Stimulated activated CD4-positive, alpha-beta T cell treated with anti-CD3 and anti-CD28 coated beads, Interleukin-15, amount 100 ng/mL, for 1 hour (primary cell): Measurements from ENCODE around the gene CNTNAP1.

Source experiments
- DNase-seq, 2 donors: peaks; one replicate each; pipeline ENCODE4 v3.0.0-alpha.2; 2020; ENCODE audit warnings: low read depth in 1 of 2, low spot score in 1 of 2

CNTNAP1 gene

DNA sequence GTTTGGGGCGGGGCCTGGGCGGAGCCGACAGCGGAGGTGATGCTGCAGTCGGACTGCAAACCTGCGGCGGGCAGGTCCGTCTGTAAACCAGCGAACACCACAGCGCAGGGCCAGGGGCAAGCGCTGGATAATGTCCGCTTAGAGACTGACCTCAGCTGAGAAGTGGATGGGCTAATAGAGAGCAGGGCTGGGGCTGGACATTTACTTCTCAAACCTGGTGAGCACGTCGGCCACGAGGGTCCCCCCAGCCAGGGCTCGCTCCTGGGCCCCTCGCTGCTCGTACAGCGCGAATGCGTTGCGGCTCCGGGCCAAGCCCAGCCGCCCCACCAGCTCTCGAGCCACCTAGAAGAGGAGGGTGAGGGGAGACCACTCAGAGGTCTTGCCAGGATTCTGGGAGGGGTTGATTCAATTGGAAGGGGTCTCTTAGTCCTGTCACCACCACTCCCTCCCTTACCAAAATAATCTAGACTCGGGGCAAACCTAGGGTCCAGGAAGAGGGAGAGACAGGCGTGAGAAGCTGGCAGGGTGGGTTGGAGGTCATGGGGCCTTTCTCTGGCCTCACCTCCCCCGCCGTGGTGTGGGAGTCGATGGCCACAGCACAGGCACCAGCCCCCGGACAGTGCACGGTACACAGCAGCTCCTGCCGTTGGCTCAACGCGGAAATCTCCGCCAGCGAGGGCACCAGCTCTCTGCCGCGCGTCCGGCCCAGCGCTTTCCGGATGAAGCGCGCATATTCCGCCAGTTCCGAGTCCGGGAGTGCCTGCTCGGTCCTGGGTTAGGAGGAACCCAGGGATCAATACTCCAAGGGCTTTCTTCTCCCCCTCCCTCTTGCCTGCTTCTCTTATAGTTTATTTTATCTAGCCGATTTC lies 11.3 kb upstream of the CNTNAP1 start:
- no peak for DNase-seq

DNA sequence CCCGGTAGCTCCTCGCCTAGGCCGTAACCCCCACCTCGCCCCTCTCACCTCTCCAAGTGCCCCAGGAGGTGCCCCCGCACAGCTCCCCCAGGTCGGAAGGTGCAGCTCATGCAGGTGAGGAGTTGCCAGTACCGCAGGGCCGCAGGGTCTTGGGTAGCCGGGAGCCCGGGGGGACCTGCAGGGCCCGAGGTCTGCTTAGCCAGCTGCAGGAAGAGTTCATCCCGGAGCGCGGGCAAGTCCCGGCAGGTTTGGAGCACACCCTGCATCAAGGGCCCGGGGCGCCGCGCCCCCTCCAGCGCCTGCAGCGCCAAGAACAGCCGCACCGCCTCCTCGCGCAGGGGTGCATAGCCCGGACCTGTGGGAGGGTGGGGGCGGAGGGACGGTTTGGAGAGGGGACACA lies 10.3 kb upstream of the CNTNAP1 start:
- no peak for DNase-seq

DNA sequence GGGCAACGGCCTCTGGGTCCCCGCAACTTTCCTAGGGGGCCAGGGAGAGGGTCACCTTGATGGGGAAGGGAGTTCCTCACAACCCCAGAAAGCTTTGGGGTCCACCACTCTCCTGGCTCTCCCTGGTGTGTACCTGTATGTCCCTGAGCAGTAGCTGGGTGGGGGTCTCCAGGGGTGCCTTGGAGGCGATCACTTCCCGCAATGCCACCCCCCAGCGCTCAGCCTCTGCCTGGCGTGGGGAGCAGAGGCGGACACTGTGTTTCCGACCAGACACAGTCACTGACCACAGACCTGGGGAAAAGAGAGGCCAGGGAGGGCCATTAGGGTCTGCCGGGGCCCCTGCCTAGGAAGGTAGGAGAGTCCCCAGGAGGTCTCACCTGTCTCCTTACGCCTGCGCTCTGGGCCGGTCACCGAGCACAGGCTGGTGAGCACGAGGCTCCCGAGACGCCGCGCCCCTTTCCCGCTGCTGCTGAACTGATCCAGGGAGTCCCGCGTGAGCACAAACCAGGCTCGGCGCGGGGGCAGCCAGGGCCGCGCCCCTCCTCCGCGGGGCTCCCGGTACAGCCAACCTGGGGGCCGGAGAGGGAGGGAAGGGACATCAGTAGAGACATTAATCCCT lies 9.0 kb upstream of the CNTNAP1 start:
- no peak for DNase-seq

DNA sequence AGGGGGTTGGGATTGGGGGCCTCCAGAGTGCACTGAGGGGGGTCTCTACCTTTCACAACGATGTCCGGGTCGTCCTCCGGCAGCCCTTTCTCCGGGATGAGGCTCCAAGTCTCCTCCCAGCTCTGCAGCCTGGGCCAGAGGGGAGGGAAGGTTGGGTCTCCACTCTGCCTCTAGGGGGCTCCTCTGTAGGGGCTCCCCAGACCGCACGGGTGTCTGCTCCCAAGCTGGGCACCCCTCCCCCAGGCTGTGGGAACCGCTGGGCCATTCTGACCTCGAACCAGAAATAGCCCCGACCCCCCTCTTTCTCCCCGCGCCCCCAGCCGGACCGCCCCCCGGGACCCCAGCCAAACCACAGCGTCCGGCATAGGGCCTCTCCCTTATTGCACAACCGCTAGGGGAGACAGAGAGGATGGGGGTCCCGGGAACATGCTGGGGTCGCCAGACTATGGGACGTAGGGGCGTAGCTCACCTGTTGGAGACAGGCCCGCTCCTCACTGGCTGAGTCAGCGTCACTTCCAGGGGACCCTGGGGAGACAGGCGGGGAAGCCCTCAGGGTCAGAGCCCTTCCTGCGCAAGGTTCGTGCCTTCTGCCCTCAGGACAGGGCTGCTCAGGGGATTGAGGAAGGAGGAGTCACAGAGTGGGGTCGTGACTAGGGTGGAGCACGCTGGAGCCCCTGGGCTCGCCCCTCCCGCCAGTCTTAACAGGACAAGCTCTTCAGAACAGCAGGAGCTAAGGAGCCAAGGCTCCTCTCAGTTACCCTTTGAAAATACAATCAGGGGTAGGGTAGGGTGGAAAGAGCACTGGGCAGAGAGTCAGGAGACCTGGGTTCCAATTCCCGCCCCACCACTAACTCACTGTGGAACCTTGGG lies 8.2 kb upstream of the CNTNAP1 start:
- DNase-seq, result no peak

- DNase-seq, result no peak
These were observed 7.5 kb upstream of the CNTNAP1 start for GRCh38 chr17:42674755-42675347.

DNA sequence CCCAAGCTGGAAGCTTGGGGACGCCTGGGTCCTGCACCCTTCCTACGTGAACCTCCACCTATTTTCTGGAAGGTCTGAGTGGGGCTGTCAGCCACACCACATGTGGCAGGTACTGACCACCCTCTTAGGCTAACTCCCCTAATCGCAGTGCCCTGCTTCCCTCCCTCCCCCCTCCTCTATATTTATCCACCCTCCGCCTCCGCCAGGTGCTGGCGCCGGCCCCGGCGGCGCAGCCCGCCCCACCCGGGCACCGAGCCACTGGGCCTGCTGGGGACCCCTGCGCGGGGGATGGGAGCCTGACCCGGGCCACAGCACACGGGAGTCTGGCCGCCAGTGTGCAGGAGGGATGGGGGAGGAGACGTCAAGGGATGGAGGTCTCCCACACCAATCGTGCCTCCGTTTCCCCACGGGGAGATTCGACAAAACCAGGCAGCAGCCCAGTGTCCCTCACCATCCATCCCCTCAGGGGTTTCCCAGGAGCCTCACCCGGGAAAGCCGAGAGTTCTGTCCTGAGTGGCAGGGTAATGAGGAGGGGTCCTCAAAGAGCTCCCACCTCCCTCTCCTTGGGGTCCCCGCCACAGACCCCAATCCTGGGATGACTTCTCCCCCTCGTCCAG lies 6.9 kb upstream of the CNTNAP1 start:
- no peak for DNase-seq

GRCh38 chr17:42675965-42676423 lies 6.3 kb upstream of the CNTNAP1 start:
- DNase-seq, result no peak

DNA sequence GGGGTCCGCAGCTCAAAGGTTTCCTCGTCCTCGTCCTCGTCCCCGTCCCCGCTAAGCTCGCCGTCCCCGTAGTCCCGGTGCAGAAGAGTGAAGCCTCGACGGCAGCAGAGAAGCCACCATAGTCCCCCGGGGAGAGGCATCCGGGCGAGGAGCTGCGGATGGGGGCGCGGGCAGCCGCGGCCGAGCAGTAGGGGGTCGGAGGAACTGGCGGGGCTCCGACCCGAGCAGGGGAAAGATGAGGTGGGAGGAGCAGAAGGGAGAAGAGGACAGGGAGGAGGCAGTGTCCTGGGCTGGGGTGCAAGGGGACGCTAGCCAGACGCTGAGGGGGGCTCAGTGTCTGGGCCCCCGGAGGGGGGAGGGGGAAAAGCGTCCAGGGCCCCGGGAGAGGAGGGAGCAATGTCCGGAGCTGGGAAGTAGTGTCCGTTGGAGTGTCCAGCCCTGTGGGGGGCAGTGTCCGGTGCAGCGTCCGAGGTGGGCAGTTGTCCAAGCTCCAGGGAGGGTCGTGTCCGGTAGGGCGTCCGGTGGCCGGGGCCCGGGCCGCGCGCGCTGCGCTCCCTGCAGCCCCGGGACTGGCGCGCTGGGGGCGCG lies 5.8 kb upstream of the CNTNAP1 start, which contains the start of gene PLEKHH3:
PLEKHH3 (minus strand) TSS at position 571 of the 588 bp plus-strand sequence; CDS start at position 140, 431 bp downstream.
- no peak for DNase-seq

DNA sequence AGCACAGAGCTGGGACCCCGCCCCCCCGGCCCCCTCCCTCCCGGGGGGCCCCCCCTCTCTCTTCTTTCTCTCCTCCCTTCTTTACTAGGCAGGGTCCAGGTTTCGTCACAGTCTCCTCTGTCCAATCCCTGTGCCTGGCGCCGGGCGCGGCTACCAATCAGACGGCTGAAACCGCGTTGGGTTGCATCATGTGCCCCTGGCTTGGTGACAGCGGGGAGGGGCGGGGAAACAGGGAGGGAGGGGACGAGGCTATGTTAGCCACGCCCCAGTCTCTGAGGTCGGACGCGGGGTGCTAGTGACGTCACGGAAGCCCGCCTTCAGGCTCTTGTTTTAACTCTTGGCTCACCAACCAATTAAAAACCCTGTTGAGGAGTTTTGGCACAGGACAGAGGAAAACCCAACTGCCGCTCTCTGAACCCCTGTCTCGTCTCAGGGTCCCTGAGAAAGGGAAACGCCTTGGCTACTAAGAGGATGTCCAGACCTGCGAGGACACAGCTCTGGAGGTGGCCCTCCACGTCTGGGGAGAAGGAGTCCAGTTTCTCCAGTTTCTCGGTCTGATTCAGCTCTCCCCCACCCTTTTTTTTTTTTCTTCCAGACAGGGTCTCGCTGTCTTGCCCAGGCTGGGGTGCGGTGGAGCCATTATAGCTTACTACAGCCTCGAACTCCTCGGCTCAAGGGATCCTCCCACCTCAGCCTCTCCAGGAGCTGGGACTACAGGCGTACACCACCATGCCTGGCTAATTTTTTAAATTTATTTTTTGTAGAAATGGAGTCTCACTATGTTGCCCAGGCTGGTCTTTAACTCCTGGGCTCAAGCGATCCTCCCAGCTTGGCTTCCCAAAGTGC lies 5.1 kb upstream of the CNTNAP1 start:
- DNase-seq, result peak; percentile 91 to 96

GRCh38 chr17:42677921-42678781 lies 4.2 kb upstream of the CNTNAP1 start:
- DNase-seq, result peak; percentile 48 to 71

GRCh38 chr17:42678951-42679491 lies 3.3 kb upstream of the CNTNAP1 start:
- DNase-seq, result no peak

DNA sequence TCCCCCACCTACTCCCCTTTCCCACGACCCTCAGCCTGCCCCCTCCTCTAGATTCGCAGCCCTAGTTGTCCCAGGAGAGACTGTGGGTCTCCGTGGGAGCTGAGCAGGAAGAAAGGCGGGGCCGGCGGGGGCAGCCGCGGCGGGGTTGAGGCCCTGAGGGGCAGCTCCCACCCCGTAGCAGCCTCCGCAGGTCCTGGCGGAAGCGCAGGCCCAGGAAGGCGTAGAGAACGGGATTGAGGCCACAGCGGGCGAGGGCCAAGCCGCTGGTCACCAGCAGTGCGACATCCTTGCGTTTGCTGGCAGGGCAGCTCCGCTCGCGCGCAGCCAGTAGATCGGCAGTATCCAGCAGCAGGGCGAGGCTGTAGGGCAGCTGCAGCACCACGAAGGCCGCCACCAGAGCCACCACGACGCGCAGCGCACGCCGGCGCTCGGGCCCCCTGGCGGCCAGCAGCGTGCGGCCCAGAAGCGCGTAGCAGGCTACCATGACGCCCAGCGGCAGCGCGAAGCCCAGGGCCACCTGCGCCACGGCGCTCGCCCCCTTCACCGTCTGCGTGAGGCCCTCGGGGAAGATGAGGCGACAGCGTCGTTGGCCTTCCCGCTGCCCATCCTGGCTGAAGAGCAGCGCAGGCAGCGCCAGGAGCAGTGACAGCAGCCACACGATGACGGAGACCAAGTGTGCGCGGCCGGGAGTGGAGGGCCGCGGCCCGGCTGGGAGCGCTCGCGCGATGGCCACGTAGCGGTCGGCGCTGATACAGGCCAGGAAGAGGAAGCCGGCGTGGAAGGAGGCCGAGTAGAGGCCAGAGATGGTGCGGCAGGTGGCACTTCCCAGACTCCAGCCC lies 2.6 kb upstream of the CNTNAP1 start:
- peak; percentile 61 to 65 for DNase-seq

DNA sequence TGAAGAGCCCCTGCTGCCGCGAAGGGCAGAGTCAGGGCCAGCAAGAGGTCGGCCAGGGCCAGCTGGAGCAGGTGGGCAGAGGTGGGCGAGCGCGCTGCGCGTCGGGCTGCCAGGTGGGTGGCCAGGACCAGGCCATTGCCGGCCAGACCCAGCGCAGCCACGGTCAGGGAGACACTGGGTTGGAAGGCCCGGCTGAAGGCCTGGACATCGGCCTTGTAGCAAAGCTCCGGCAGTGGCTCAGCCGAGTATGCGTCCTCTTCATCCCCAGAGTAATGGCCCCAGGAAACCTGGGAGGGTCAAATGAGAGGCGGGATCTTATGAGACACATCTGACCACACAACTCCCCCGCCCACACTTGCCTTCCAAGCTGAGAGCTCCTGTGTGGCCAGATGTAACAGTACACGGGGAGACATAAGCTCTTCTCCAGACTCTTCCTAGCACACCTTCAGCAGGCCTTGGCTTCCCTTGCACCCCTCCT lies 2.0 kb upstream of the CNTNAP1 start:
- no peak for DNase-seq

DNA sequence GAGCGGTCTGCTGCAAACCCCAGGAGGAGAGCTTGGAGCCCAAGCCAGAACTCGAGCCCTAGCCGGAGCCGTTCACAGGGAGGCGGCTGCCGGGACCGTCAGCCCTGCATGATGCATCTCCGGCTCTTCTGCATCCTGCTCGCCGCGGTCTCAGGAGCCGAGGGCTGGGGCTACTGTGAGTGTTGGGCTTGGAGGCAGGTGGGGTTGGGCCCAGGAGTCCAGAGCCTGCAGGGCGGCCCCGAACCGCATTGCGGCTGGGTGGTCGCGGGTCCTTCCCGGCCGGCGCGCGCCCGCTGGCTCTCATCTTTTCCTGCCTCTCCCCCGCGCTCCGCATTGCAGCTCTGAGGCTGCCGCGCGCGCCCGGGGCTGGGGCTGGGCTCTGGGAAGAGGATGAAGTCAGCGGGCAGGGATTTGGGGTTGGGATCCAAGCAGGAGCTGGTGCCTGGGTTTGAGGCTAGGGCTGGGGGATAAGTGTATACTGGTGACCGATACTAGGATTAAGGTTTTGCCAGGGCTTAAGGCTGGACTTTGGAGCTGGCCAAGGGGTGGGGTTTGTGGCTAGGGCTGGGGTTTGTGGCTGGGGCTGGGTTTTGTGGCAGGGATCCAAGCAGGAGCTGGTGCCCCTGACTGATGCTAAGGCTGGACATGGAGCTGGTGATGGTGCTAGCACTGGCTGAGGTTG lies 532 bp downstream of the CNTNAP1 start:
- DNase-seq, result no peak

GRCh38 chr17:42683407-42684034 lies 1.2 kb downstream of the CNTNAP1 start:
- DNase-seq, result no peak
